ENCODE measurements around the gene PLA2G2F.

Gene PLA2G2F

GRCh38 chr1:20150969-20151368 is 11.8 kb downstream of the PLA2G2F start:
- H3K4me1 ChIP-seq (ENCODE audit: control insufficient read depth in 1 of 2, insufficient read depth in 2 of 2, low read length in 2 of 2): peaks cover 12 to 13% of the 10 kb centered on the region in 2 donors
- H3K9me3 ChIP-seq (ENCODE audit: control insufficient read depth in 1 of 2, low read length in 2 of 2): no peaks in the 10 kb centered on the region
- no peak overlapping the region for H3K27ac ChIP-seq (ENCODE audit: low read depth, low read length)
- H3K9ac ChIP-seq (ENCODE audit: low read depth in 1 of 2, low read length in 2 of 2): no peak overlapping the region
- H3K27me3 ChIP-seq (ENCODE audit: control insufficient read depth in 1 of 2, insufficient read depth in 2 of 2, low read length in 2 of 2): no peaks in the 10 kb centered on the region
- no peak overlapping the region for H3K4me3 ChIP-seq (ENCODE audit: low read depth in 1 of 2, low read length in 2 of 2)
- H3K36me3 ChIP-seq (ENCODE audit: control insufficient read depth in 1 of 2, insufficient read depth in 2 of 2, low read length in 2 of 2): no peaks in the 10 kb centered on the region

- H3K4me1 ChIP-seq (ENCODE audit: control insufficient read depth in 1 of 2, insufficient read depth in 2 of 2, low read length in 2 of 2): peaks cover 12 to 13% of the 10 kb centered on the region in 2 donors
- H3K27me3 ChIP-seq (ENCODE audit: control insufficient read depth in 1 of 2, insufficient read depth in 2 of 2, low read length in 2 of 2): no peaks in the 10 kb centered on the region
- no peak overlapping the region for H3K27ac ChIP-seq (ENCODE audit: low read depth, low read length)
- peak overlapping the region; percentile 54 to 60 for H3K9ac ChIP-seq (ENCODE audit: low read depth in 1 of 2, low read length in 2 of 2)
- no peaks in the 10 kb centered on the region for H3K36me3 ChIP-seq (ENCODE audit: control insufficient read depth in 1 of 2, insufficient read depth in 2 of 2, low read length in 2 of 2)
- H3K9me3 ChIP-seq (ENCODE audit: control insufficient read depth in 1 of 2, low read length in 2 of 2): no peaks in the 10 kb centered on the region
- peak overlapping the region; percentile 60 to 75 for H3K4me3 ChIP-seq (ENCODE audit: low read depth in 1 of 2, low read length in 2 of 2)
Observed at GRCh38 chr1:20151906-20152598, 12.9 kb downstream of the PLA2G2F start.

GRCh38 chr1:20152599-20152930 is 13.4 kb downstream of the PLA2G2F start:
- H3K27ac ChIP-seq (ENCODE audit: low read depth, low read length): no peak overlapping the region
- no peaks in the 10 kb centered on the region for H3K27me3 ChIP-seq (ENCODE audit: control insufficient read depth in 1 of 2, insufficient read depth in 2 of 2, low read length in 2 of 2)
- H3K9me3 ChIP-seq (ENCODE audit: control insufficient read depth in 1 of 2, low read length in 2 of 2): no peaks in the 10 kb centered on the region
- H3K4me3 ChIP-seq (ENCODE audit: low read depth in 1 of 2, low read length in 2 of 2): no peak overlapping the region
- no peaks in the 10 kb centered on the region for H3K36me3 ChIP-seq (ENCODE audit: control insufficient read depth in 1 of 2, insufficient read depth in 2 of 2, low read length in 2 of 2)
- H3K4me1 ChIP-seq (ENCODE audit: control insufficient read depth in 1 of 2, insufficient read depth in 2 of 2, low read length in 2 of 2): peaks cover 12 to 13% of the 10 kb centered on the region in 2 donors
- no peak overlapping the region for H3K9ac ChIP-seq (ENCODE audit: low read depth in 1 of 2, low read length in 2 of 2)

DNA sequence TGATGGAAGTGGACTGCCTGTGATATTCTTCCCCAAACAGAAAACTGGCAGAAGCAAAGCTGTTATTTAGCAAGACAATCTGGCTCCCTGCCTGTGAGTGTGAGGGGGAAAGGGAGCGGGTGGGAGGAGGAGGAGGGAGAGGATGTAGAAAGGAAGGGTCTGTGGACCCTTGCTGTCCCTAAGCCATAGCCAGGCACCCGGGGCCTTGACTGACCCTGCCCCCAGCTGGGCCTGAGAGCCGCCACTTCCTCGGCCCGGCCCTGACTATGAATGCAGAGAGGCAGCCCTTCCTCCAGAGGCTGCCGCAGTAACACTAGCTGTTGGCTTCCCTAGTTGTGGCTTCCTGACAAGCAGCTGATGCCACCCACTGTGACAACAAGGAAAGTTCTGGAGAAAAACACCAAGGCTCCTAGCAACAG is 13.9 kb downstream of the PLA2G2F start:
- no peak overlapping the region for H3K27ac ChIP-seq (ENCODE audit: low read depth, low read length)
- H3K4me1 ChIP-seq (ENCODE audit: control insufficient read depth in 1 of 2, insufficient read depth in 2 of 2, low read length in 2 of 2): peaks cover 12 to 13% of the 10 kb centered on the region in 2 donors
- no peak overlapping the region for H3K4me3 ChIP-seq (ENCODE audit: low read depth in 1 of 2, low read length in 2 of 2)
- no peaks in the 10 kb centered on the region for H3K27me3 ChIP-seq (ENCODE audit: control insufficient read depth in 1 of 2, insufficient read depth in 2 of 2, low read length in 2 of 2)
- no peak overlapping the region for H3K9ac ChIP-seq (ENCODE audit: low read depth in 1 of 2, low read length in 2 of 2)
- peaks cover 1 to 2% of the 10 kb centered on the region in 2 donors for H3K9me3 ChIP-seq (ENCODE audit: control insufficient read depth in 1 of 2, low read length in 2 of 2)
- no peaks in the 10 kb centered on the region for H3K36me3 ChIP-seq (ENCODE audit: control insufficient read depth in 1 of 2, insufficient read depth in 2 of 2, low read length in 2 of 2)

DNA sequence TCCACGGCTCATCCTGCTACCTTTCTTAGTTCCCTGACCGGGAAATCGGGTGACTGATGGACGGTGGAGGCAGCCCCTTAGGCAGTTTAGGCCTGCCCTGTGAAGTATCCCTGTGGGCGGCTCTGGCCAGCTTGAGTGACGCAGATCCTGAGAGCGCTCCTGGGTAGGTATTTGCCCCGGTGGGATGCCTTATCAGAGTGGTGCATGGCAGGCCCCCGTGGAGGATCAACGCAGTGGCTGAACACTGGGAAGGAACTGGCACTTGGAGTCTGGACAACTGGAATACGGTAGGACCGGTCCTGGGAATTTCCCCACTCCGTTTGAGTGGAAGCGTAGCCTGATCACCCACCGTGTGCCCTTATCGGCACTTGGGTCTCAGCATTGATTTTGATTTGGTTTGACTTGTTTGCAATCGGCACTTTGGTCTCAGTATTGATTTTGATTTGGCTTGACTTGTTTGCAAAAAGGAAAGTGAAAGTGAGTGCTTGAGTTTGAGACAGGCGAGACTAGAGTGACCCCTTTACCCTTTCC is 15.2 kb downstream of the PLA2G2F start:
- no peaks in the 10 kb centered on the region for H3K36me3 ChIP-seq (ENCODE audit: control insufficient read depth in 1 of 2, insufficient read depth in 2 of 2, low read length in 2 of 2)
- no peak overlapping the region for H3K27ac ChIP-seq (ENCODE audit: low read depth, low read length)
- peaks cover 12 to 13% of the 10 kb centered on the region in 2 donors for H3K4me1 ChIP-seq (ENCODE audit: control insufficient read depth in 1 of 2, insufficient read depth in 2 of 2, low read length in 2 of 2)
- peak overlapping the region; percentile 55 to 57 for H3K4me3 ChIP-seq (ENCODE audit: low read depth in 1 of 2, low read length in 2 of 2)
- H3K9me3 ChIP-seq (ENCODE audit: control insufficient read depth in 1 of 2, low read length in 2 of 2): peaks cover 5 to 11% of the 10 kb centered on the region in 2 donors
- no peaks in the 10 kb centered on the region for H3K27me3 ChIP-seq (ENCODE audit: control insufficient read depth in 1 of 2, insufficient read depth in 2 of 2, low read length in 2 of 2)
- peak overlapping the region in 1 of 2 donors; percentile 10 for H3K9ac ChIP-seq (ENCODE audit: low read depth in 1 of 2, low read length in 2 of 2)

GRCh38 chr1:20158358-20159070 is 19.4 kb downstream of the PLA2G2F start:
- no peak overlapping the region for H3K9ac ChIP-seq (ENCODE audit: low read depth in 1 of 2, low read length in 2 of 2)
- H3K27me3 ChIP-seq (ENCODE audit: control insufficient read depth in 1 of 2, insufficient read depth in 2 of 2, low read length in 2 of 2): no peaks in the 10 kb centered on the region
- no peaks in the 10 kb centered on the region for H3K36me3 ChIP-seq (ENCODE audit: control insufficient read depth in 1 of 2, insufficient read depth in 2 of 2, low read length in 2 of 2)
- no peak overlapping the region for H3K4me3 ChIP-seq (ENCODE audit: low read depth in 1 of 2, low read length in 2 of 2)
- H3K27ac ChIP-seq (ENCODE audit: low read depth, low read length): no peak overlapping the region
- peaks cover 27 to 39% of the 10 kb centered on the region in 2 donors for H3K9me3 ChIP-seq (ENCODE audit: control insufficient read depth in 1 of 2, low read length in 2 of 2)
- peaks cover 3 to 8% of the 10 kb centered on the region in 2 donors for H3K4me1 ChIP-seq (ENCODE audit: control insufficient read depth in 1 of 2, insufficient read depth in 2 of 2, low read length in 2 of 2)

DNA sequence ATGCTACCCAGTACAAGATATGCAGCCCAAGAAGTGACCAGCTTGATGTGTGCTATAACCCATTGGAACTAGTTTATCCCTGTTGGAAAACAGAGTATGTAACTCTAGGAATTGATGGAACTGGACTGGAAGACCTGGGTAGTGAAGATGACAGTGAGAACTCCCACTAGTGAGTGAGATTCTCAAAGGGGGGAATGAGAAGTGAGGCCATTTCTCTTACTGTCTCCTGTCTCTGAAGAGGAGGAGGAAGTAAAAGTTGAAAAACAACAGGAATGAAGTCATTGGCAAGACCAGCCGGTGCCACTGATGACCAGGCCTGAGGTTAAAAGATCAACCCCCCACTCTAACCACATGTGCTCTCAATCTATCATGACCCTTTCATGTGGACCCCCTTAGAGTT is 20.9 kb downstream of the PLA2G2F start:
- Histone ChIP-seq H3K36me3 (ENCODE audit: control insufficient read depth in 1 of 2, insufficient read depth in 2 of 2, low read length in 2 of 2) (no peaks in the 10 kb centered on the region), H3K27me3 (ENCODE audit: control insufficient read depth in 1 of 2, insufficient read depth in 2 of 2, low read length in 2 of 2) (no peaks in the 10 kb centered on the region), H3K9ac (ENCODE audit: low read depth in 1 of 2, low read length in 2 of 2) (no peak overlapping the region), H3K4me3 (ENCODE audit: low read depth in 1 of 2, low read length in 2 of 2) (no peak overlapping the region), H3K4me1 (ENCODE audit: control insufficient read depth in 1 of 2, insufficient read depth in 2 of 2, low read length in 2 of 2) (no peaks in the 10 kb centered on the region), H3K27ac (ENCODE audit: low read depth, low read length) (no peak overlapping the region), H3K9me3 (ENCODE audit: control insufficient read depth in 1 of 2, low read length in 2 of 2) (peaks cover 27 to 42% of the 10 kb centered on the region in 2 donors)

DNA sequence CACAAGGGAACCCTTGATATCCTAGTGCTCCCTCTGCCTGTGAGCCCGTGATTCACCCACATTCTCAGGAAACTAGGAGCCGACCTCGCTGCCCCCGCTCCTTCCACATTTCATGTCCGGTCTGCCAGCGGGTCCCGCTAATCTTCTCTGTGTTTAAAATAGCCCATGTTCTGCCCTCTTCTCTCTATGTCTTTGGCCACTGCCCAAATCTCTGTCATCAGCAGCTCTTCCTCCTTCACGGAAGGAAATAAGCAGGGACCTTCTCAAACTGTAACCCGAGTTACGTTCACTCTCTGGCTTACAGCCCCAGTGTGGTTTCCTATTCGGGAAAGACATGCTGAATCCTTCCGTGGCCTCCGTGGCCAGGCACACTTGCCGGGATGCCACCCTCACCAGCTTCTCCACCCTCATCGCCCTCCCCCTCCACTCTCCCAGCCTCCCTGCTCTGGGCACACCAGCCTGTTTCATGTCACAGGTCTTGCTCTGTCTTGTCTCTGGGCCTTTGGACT is 25.6 kb downstream of the PLA2G2F start:
- Histone ChIP-seq H3K9me3 (ENCODE audit: control insufficient read depth in 1 of 2, low read length in 2 of 2) (peaks cover 19 to 31% of the 10 kb centered on the region in 2 donors), H3K27ac (ENCODE audit: low read depth, low read length) (no peak overlapping the region), H3K9ac (ENCODE audit: low read depth in 1 of 2, low read length in 2 of 2) (no peak overlapping the region), H3K27me3 (ENCODE audit: control insufficient read depth in 1 of 2, insufficient read depth in 2 of 2, low read length in 2 of 2) (peaks cover 7 to 12% of the 10 kb centered on the region in 2 donors), H3K4me1 (ENCODE audit: control insufficient read depth in 1 of 2, insufficient read depth in 2 of 2, low read length in 2 of 2) (peaks cover 0 to 3% of the 10 kb centered on the region in 2 donors), H3K36me3 (ENCODE audit: control insufficient read depth in 1 of 2, insufficient read depth in 2 of 2, low read length in 2 of 2) (no peaks in the 10 kb centered on the region), H3K4me3 (ENCODE audit: low read depth in 1 of 2, low read length in 2 of 2) (no peak overlapping the region)

DNA sequence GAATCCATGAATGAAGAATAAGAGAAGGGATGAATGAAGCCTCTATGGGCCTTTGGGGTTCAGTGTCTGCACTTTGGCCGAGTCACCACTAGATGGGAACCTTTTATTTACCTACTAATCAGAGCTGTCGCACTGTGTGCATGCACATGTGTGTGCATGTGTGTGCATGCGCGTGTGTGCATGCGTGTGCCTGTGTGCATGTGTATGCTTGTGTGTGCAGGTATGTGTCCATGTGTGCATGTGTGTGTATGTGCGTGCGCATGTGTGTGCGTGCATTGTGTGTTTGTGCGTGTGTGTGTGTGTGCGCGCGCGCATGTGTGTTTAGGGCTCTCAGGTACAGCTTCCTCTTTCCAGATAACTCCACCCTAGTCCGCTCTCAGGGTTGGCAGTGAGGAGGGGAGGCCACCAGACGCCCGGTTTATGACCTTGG is 26.4 kb downstream of the PLA2G2F start:
- peaks cover 0 to 3% of the 10 kb centered on the region in 2 donors for H3K4me1 ChIP-seq (ENCODE audit: control insufficient read depth in 1 of 2, insufficient read depth in 2 of 2, low read length in 2 of 2)
- H3K9me3 ChIP-seq (ENCODE audit: control insufficient read depth in 1 of 2, low read length in 2 of 2): peaks cover 11 to 24% of the 10 kb centered on the region in 2 donors
- H3K27me3 ChIP-seq (ENCODE audit: control insufficient read depth in 1 of 2, insufficient read depth in 2 of 2, low read length in 2 of 2): peaks cover 7 to 12% of the 10 kb centered on the region in 2 donors
- H3K4me3 ChIP-seq (ENCODE audit: low read depth in 1 of 2, low read length in 2 of 2): no peak overlapping the region
- no peaks in the 10 kb centered on the region for H3K36me3 ChIP-seq (ENCODE audit: control insufficient read depth in 1 of 2, insufficient read depth in 2 of 2, low read length in 2 of 2)
- no peak overlapping the region for H3K9ac ChIP-seq (ENCODE audit: low read depth in 1 of 2, low read length in 2 of 2)
- H3K27ac ChIP-seq (ENCODE audit: low read depth, low read length): no peak overlapping the region

- no peak overlapping the region for H3K4me3 ChIP-seq (ENCODE audit: low read depth in 1 of 2, low read length in 2 of 2)
- peaks cover 6 to 19% of the 10 kb centered on the region in 2 donors for H3K9me3 ChIP-seq (ENCODE audit: control insufficient read depth in 1 of 2, low read length in 2 of 2)
- no peak overlapping the region for H3K9ac ChIP-seq (ENCODE audit: low read depth in 1 of 2, low read length in 2 of 2)
- H3K36me3 ChIP-seq (ENCODE audit: control insufficient read depth in 1 of 2, insufficient read depth in 2 of 2, low read length in 2 of 2): no peaks in the 10 kb centered on the region
- H3K27me3 ChIP-seq (ENCODE audit: control insufficient read depth in 1 of 2, insufficient read depth in 2 of 2, low read length in 2 of 2): peaks cover 7 to 12% of the 10 kb centered on the region in 2 donors
- peaks cover 0 to 3% of the 10 kb centered on the region in 2 donors for H3K4me1 ChIP-seq (ENCODE audit: control insufficient read depth in 1 of 2, insufficient read depth in 2 of 2, low read length in 2 of 2)
- H3K27ac ChIP-seq (ENCODE audit: low read depth, low read length): no peak overlapping the region
Observed at GRCh38 chr1:20166051-20166450, 26.9 kb downstream of the PLA2G2F start.
